ENCODE data around the gene KIF16B. TPM values are rescaled to one million over a fixed set of nuclear protein-coding genes. Genes with fewer than 3 reads are reported as not detected.

KIF16B gene
- total RNA-seq, 1 experiment from 2014 or later: 16.6 TPM

DNA sequence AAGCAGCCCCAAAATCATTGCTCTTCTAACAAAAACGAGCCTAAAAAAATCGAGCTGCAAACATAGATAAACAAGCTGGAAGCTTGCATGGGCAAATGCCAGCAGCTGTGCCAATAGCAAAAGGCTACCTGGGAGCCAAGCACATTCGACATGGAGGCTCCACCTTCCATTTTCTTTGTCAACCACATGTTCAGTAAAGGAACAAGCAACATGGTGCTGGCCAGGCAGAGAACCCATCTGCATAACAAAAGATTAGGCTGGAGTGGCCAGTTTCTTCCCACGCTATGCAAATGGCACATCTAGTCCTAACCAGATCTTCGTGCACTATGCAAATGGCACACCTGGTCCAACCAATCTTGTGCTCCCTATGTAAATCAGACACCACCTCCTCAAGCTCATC, 110.5 kb downstream of the KIF16B start:
- POLR2A ChIA-PET: no interaction called here
- in situ Hi-C loops (cut with HindIII; ENCODE audit: low pct_unique_long_range_greater_than_20kb, low sequenced_read_pairs): no loop called here
- CTCF ChIA-PET: no interaction called here
- TF ChIP-seq, protein P1, sequence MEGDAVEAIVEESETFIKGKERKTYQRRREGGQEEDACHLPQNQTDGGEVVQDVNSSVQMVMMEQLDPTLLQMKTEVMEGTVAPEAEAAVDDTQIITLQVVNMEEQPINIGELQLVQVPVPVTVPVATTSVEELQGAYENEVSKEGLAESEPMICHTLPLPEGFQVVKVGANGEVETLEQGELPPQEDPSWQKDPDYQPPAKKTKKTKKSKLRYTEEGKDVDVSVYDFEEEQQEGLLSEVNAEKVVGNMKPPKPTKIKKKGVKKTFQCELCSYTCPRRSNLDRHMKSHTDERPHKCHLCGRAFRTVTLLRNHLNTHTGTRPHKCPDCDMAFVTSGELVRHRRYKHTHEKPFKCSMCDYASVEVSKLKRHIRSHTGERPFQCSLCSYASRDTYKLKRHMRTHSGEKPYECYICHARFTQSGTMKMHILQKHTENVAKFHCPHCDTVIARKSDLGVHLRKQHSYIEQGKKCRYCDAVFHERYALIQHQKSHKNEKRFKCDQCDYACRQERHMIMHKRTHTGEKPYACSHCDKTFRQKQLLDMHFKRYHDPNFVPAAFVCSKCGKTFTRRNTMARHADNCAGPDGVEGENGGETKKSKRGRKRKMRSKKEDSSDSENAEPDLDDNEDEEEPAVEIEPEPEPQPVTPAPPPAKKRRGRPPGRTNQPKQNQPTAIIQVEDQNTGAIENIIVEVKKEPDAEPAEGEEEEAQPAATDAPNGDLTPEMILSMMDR (IDR thresholded peaks at IDR 0.05): no peak
- TF ChIP-seq SIN3A (IDR thresholded peaks at IDR 0.05; ENCODE audit: borderline replicate concordance, insufficient read depth, low read depth, low read length) (no peak), TCF7L2 (IDR thresholded peaks at IDR 0.05; ENCODE audit: low read depth, low read length) (no peak), REST (IDR thresholded peaks at IDR 0.05; ENCODE audit: insufficient read depth in 1 of 2, low read depth in 2 of 2, low read length in 1 of 2) (no peak), POLR2AphosphoS5 (IDR thresholded peaks at IDR 0.05; ENCODE audit: low read depth, low read length) (no peak)
- ATAC-seq (no peak), DNase-seq (ENCODE audit: low read depth, low spot score) (no peak)
- H3K27ac ChIP-seq (ENCODE audit: low read length): no peak overlapping the region
- no peaks in the 10 kb centered on the region for H3K4me1 ChIP-seq (ENCODE audit: control insufficient read depth, insufficient read depth, low read length)
- intact Hi-C loops (cut with micrococcal nuclease; ENCODE audit: unreplicated experiment): no loop called here
- BruUV-seq (replicated peaks): no TSS peak
- no peaks in the 10 kb centered on the region; the same call in 1 of the 2 replicates for H3K36me3 ChIP-seq (ENCODE audit: control insufficient read depth, insufficient read depth, low read length)
- H3K27me3 ChIP-seq (ENCODE audit: control insufficient read depth, insufficient read depth, low read length): no peaks in the 10 kb centered on the region
- H3K4me3 ChIP-seq (ENCODE audit: low read depth in 2 of 2, low read length in 2 of 2): no peak overlapping the region
- no peaks in the 10 kb centered on the region for H3K9me3 ChIP-seq (ENCODE audit: control insufficient read depth, insufficient read depth, low read depth, low read length)

- TF ChIP-seq SIN3A (IDR thresholded peaks at IDR 0.05; ENCODE audit: borderline replicate concordance, insufficient read depth, low read depth, low read length) (no peak), TCF7L2 (IDR thresholded peaks at IDR 0.05; ENCODE audit: low read depth, low read length) (no peak), POLR2AphosphoS5 (IDR thresholded peaks at IDR 0.05; ENCODE audit: low read depth, low read length) (no peak), REST (IDR thresholded peaks at IDR 0.05; ENCODE audit: insufficient read depth in 1 of 2, low read depth in 2 of 2, low read length in 1 of 2) (no peak)
- TF ChIP-seq, protein P1 (IDR thresholded peaks at IDR 0.05): no peak
- H3K27me3 ChIP-seq (ENCODE audit: control insufficient read depth, insufficient read depth, low read length): no peaks in the 10 kb centered on the region
- H3K4me1 ChIP-seq (ENCODE audit: control insufficient read depth, insufficient read depth, low read length): no peaks in the 10 kb centered on the region
- H3K4me3 ChIP-seq (ENCODE audit: low read depth in 2 of 2, low read length in 2 of 2): no peak overlapping the region
- CTCF ChIA-PET: no interaction called here
- no peak overlapping the region for H3K27ac ChIP-seq (ENCODE audit: low read length)
- POLR2A ChIA-PET: no interaction called here
- BruUV-seq (replicated peaks): no TSS peak
- no peaks in the 10 kb centered on the region; the same call in 1 of the 2 replicates for H3K36me3 ChIP-seq (ENCODE audit: control insufficient read depth, insufficient read depth, low read length)
- intact Hi-C loops (cut with micrococcal nuclease; ENCODE audit: unreplicated experiment) (no loop called here), in situ Hi-C loops (cut with HindIII; ENCODE audit: low pct_unique_long_range_greater_than_20kb, low sequenced_read_pairs) (no loop called here)
- DNase-seq (ENCODE audit: low read depth, low spot score) (no peak), ATAC-seq (no peak)
- H3K9me3 ChIP-seq (ENCODE audit: control insufficient read depth, insufficient read depth, low read depth, low read length): no peaks in the 10 kb centered on the region
Measured at GRCh38 chr20:16459019-16459700, 114.1 kb downstream of the KIF16B start.
